DND-41 (cell line): ENCODE measurements around the gene PDIA6.

ENCODE experiments used
- ATAC-seq: fragments of 200-7000 bp; cut with Tn5 transposase; 3 replicates; pipeline ENCODE4 v1.9.1; 2021; ENCODE audit warnings: low read depth; ENCODE audit not compliant: insufficient read depth
- DNase-seq: peaks from one replicate; pipeline ENCODE4 v3.0.0-alpha.2; 2020
- H2AFZ ChIP-seq: 2 replicates; pipeline ENCODE4 v1.6.0; 2012; ENCODE audit warnings: low read depth, low read length
- H3K27ac ChIP-seq: 2 replicates; pipeline ENCODE4 v1.5.1; 2012; ENCODE audit warnings: low read length, inconsistent platforms
- H3K27me3 ChIP-seq: fragments of 200-600 bp; sonication (generic); 2 replicates; pipeline ENCODE4 v1.6.0; 2012; ENCODE audit warnings: low read length, mild to moderate bottlenecking, inconsistent platforms; ENCODE audit not compliant: insufficient read depth, poor library complexity
- H3K36me3 ChIP-seq: 2 replicates; pipeline ENCODE4 v1.5.1; 2012; ENCODE audit warnings: low read length, inconsistent platforms; ENCODE audit not compliant: insufficient read depth
- H3K4me1 ChIP-seq: 2 replicates; pipeline ENCODE4 v1.5.1; 2012; ENCODE audit warnings: mild to moderate bottlenecking, low read length; ENCODE audit not compliant: insufficient read depth
- H3K4me2 ChIP-seq: 2 replicates; pipeline ENCODE4 v1.6.0; 2012; ENCODE audit warnings: mild to moderate bottlenecking, moderate library complexity, low read length, inconsistent platforms; ENCODE audit not compliant: insufficient read depth
- H3K4me3 ChIP-seq, 2 experiments: fragments of 200-600 bp in 1 of 2; shearing (Covaris generic) in 1 of 2; 2 replicates each; pipeline ENCODE4 v1.5.1; 2012 to 2016; ENCODE audit warnings: inconsistent platforms in 2 of 2, low read length in 2 of 2, mild to moderate bottlenecking in 2 of 2, low read depth in 1 of 2, moderate library complexity in 1 of 2
- H3K79me2 ChIP-seq: 2 replicates; pipeline ENCODE4 v1.6.0; 2012; ENCODE audit warnings: low read length, inconsistent platforms; ENCODE audit not compliant: insufficient read depth
- H3K9ac ChIP-seq: 2 replicates; pipeline ENCODE4 v1.6.0; 2012; ENCODE audit warnings: low read depth, mild to moderate bottlenecking, inconsistent platforms, low read length, moderate library complexity
- H3K9me3 ChIP-seq: 2 replicates; pipeline ENCODE4 v1.5.1; 2012; ENCODE audit warnings: low read length, moderate library complexity, mild to moderate bottlenecking, inconsistent platforms; ENCODE audit not compliant: insufficient read depth, severe bottlenecking
- H4K20me1 ChIP-seq: 2 replicates; pipeline ENCODE4 v1.6.0; 2012; ENCODE audit warnings: low read length; ENCODE audit not compliant: insufficient read depth
- EZH2 ChIP-seq: IDR thresholded peaks from 3 replicates; pipeline ENCODE4 v1.6.1; 2012; ENCODE audit warnings: borderline replicate concordance, low read depth, mild to moderate bottlenecking, moderate library complexity, low read length, inconsistent platforms; ENCODE audit not compliant: severe bottlenecking
- TF ChIP-seq, protein P1 (sequence below): IDR thresholded peaks from 2 replicates; pipeline ENCODE4 v1.5.1; 2012; ENCODE audit warnings: borderline replicate concordance, low read length, moderate library complexity, mild to moderate bottlenecking; ENCODE audit not compliant: poor library complexity, severe bottlenecking; ENCODE audit errors: extremely low read depth

Gene PDIA6

DNA sequence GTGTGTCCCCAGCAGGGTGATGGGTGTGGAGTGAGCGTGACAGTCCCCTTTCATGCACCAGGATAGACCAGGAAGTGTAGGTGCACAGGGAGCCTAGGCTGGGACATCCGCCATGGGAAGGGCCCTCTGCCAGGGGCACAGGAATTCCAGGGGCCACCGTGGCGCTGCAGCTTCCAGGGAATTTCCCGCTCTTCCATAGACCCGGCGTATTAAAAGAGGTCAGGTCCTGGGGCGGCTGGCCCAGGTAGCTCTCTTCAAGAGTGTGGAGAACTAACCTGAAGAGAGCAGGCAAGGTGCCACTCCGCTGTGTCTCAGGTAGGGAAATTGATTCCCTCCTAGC lies 49.2 kb downstream of the PDIA6 start:
- no peak overlapping the region for H3K4me2 ChIP-seq
- no peak overlapping the region for H3K4me3 ChIP-seq
- no peak overlapping the region for H2AFZ ChIP-seq
- no peaks in the 10 kb centered on the region for H3K27me3 ChIP-seq
- H3K9me3 ChIP-seq = no peaks in the 10 kb centered on the region
- no peak overlapping the region for H3K9ac ChIP-seq
- no peaks in the 10 kb centered on the region for H3K79me2 ChIP-seq
- ATAC-seq = no peak
- no peak for TF ChIP-seq EZH2
- TF ChIP-seq, protein P1, sequence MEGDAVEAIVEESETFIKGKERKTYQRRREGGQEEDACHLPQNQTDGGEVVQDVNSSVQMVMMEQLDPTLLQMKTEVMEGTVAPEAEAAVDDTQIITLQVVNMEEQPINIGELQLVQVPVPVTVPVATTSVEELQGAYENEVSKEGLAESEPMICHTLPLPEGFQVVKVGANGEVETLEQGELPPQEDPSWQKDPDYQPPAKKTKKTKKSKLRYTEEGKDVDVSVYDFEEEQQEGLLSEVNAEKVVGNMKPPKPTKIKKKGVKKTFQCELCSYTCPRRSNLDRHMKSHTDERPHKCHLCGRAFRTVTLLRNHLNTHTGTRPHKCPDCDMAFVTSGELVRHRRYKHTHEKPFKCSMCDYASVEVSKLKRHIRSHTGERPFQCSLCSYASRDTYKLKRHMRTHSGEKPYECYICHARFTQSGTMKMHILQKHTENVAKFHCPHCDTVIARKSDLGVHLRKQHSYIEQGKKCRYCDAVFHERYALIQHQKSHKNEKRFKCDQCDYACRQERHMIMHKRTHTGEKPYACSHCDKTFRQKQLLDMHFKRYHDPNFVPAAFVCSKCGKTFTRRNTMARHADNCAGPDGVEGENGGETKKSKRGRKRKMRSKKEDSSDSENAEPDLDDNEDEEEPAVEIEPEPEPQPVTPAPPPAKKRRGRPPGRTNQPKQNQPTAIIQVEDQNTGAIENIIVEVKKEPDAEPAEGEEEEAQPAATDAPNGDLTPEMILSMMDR = no peak
- DNase-seq = no peak
- H3K36me3 ChIP-seq = no peaks in the 10 kb centered on the region
- H4K20me1 ChIP-seq = no peaks in the 10 kb centered on the region
- no peak overlapping the region for H3K27ac ChIP-seq
- H3K4me1 ChIP-seq = no peaks in the 10 kb centered on the region

DNA sequence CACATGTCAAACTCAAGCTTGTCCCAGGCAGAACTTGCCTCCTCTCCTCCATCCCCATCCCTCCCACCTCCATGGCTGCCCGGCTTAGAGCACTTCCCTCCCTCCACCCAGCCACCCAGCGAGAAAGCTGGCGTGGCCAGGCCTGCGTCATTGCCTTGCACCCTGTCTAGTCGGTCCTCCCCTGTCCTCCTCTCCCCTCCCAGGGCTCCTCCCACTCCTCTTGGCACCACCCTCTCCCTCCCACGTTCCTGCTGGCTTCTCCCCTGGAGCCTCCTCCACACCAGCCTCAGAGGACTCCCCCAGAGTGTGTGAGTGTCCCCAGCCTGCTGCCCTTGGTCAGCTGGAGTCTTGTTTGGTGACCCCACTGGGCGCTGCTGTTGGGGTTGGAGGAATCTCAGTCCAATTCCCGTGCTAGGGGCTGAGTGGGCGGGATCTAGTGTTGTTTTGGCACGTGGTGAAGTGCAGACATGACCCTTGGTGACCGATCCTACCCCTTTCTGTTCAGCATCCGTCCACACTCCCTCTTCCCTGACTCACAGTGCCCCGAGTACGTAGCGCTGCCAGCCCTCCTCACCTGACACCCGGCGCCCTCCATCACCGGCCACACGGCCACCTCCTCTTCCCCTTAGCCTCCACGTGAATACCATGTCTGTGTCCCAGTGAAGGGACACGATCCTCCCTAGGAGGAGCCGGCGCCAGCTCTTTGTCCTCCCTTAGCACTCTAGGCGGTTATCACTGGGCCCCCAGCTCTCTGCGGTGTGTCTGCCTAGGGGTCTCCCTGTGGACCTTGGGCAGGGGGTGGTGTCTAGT lies 49.7 kb downstream of the PDIA6 start:
- Histone ChIP-seq H3K79me2 (no peaks in the 10 kb centered on the region), H3K4me1 (no peaks in the 10 kb centered on the region), H3K36me3 (no peaks in the 10 kb centered on the region), H2AFZ (peak overlapping the region; percentile 33; the same call in 1 of the 2 replicates), H4K20me1 (no peaks in the 10 kb centered on the region), H3K4me2 (no peak overlapping the region), H3K9ac (no peak overlapping the region), H3K4me3 (no peak overlapping the region), H3K27me3 (no peaks in the 10 kb centered on the region), H3K27ac (no peak overlapping the region), H3K9me3 (no peaks in the 10 kb centered on the region)
- no peak for TF ChIP-seq EZH2
- TF ChIP-seq, protein P1 = no peak
- DNase-seq = no peak
- peak; percentile 35; the same call in 1 of the 3 replicates for ATAC-seq

DNA sequence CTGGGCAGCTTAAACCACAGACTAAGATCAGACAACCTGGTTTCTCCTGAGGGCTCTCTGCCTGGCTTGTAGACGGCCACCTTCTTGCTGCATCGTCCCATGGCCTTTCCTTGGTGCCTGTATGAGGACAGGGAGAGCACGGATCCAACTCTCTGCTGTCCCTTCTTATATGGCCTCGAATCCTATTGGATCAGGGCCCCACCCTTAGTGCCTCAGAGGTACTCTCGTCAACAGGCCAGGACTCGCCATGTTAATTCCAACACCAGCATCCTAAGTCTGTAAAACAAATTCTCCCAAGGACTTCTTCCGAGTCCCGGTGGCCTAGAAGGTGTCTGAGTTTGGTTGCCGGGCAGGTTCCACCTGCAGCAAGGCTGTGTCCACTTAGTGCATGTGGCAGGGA lies 51.0 kb downstream of the PDIA6 start:
- DNase-seq (no peak), ATAC-seq (no peak)
- Histone ChIP-seq H3K4me1 (no peaks in the 10 kb centered on the region), H3K79me2 (no peaks in the 10 kb centered on the region), H3K9me3 (no peaks in the 10 kb centered on the region), H3K4me3 (no peak overlapping the region), H4K20me1 (no peaks in the 10 kb centered on the region), H3K27ac (no peak overlapping the region), H3K4me2 (no peak overlapping the region), H3K36me3 (no peaks in the 10 kb centered on the region), H3K9ac (no peak overlapping the region), H3K27me3 (no peaks in the 10 kb centered on the region), H2AFZ (no peak overlapping the region)
- TF ChIP-seq, protein P1 = no peak
- TF ChIP-seq EZH2 = no peak
